Mammary epithelial cell (primary cell): Measurements from ENCODE around the gene GPN1.

Source experiments
- EZH2 ChIP-seq: IDR thresholded peaks from 2 replicates; pipeline ENCODE4 v1.6.1; 2012; ENCODE audit warnings: low read length, inconsistent platforms, borderline replicate concordance
- TF ChIP-seq, protein P1 (sequence below), 2 donors: IDR thresholded peaks in 1 of 2; conservative IDR thresholded peaks in 1 of 2; 2 replicates each; pipeline ENCODE4 v1.5.1; 2011 to 2012; ENCODE audit warnings: inconsistent platforms in 2 of 2, low read length in 2 of 2, mild to moderate bottlenecking in 2 of 2, control low read depth in 1 of 2, low read depth in 1 of 2; ENCODE audit not compliant: insufficient read depth in 1 of 2; ENCODE audit errors: extremely low read depth in 1 of 2

DNA sequence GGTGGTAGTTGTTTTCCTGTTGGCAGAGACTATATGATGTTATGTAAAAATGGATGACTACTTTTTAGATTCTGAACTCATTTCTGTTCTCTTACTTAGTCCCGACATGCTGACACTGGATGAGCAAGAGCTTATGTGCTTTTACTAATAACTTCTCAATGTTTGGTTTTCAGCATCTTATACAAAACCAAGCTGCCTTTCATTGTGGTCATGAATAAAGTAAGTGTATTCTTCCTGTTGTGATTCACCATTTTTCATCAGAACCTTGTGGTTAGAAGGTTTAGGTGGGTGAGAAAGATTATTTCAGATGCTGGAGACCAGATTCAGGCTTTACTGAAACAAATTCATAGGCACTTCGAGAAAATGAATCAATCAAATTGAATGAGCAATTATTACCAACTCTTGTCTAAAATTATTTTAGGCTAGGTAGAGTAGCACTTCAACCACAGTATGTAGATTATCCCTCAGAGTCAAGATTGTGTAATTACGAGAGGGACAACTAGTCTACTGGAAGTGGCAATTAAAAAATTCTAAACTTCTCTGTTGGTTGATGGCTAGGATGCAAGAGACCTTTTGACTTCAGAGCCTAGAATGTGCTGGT is 9.3 kb downstream of the GPN1 start:
- TF ChIP-seq, protein P1, sequence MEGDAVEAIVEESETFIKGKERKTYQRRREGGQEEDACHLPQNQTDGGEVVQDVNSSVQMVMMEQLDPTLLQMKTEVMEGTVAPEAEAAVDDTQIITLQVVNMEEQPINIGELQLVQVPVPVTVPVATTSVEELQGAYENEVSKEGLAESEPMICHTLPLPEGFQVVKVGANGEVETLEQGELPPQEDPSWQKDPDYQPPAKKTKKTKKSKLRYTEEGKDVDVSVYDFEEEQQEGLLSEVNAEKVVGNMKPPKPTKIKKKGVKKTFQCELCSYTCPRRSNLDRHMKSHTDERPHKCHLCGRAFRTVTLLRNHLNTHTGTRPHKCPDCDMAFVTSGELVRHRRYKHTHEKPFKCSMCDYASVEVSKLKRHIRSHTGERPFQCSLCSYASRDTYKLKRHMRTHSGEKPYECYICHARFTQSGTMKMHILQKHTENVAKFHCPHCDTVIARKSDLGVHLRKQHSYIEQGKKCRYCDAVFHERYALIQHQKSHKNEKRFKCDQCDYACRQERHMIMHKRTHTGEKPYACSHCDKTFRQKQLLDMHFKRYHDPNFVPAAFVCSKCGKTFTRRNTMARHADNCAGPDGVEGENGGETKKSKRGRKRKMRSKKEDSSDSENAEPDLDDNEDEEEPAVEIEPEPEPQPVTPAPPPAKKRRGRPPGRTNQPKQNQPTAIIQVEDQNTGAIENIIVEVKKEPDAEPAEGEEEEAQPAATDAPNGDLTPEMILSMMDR (conservative IDR thresholded peaks at IDR 0.05 in 1 of 2, IDR thresholded peaks at IDR 0.05 in 1 of 2; ENCODE audit: extremely low read depth in 1 of 2, insufficient read depth in 1 of 2, low read depth in 1 of 2, low read length in 2 of 2): no peak
- TF ChIP-seq EZH2: no peak
